ENCODE data around the gene HDHD5. TPM values are rescaled to one million over a fixed set of nuclear protein-coding genes. Genes with fewer than 3 reads are reported as not detected.

The HDHD5 gene
- total RNA-seq, 6 experiments from 2014 or later, result 15.3 to 23.5 (median 16.8) TPM

- no peaks in the 10 kb centered on the region for H3K36me3 Mint-ChIP-seq (ENCODE audit: low read depth)
- H3K9me3 Mint-ChIP-seq, result no peaks in the 10 kb centered on the region
- TF ChIP-seq, protein P1, sequence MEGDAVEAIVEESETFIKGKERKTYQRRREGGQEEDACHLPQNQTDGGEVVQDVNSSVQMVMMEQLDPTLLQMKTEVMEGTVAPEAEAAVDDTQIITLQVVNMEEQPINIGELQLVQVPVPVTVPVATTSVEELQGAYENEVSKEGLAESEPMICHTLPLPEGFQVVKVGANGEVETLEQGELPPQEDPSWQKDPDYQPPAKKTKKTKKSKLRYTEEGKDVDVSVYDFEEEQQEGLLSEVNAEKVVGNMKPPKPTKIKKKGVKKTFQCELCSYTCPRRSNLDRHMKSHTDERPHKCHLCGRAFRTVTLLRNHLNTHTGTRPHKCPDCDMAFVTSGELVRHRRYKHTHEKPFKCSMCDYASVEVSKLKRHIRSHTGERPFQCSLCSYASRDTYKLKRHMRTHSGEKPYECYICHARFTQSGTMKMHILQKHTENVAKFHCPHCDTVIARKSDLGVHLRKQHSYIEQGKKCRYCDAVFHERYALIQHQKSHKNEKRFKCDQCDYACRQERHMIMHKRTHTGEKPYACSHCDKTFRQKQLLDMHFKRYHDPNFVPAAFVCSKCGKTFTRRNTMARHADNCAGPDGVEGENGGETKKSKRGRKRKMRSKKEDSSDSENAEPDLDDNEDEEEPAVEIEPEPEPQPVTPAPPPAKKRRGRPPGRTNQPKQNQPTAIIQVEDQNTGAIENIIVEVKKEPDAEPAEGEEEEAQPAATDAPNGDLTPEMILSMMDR (IDR thresholded peaks at IDR 0.05), result no peak
- no peak for DNase-seq
- H3K27me3 Mint-ChIP-seq (ENCODE audit: insufficient read depth), result peaks cover 14% of the 10 kb centered on the region
- no peak overlapping the region for H3K4me3 Mint-ChIP-seq
- no peaks in the 10 kb centered on the region for H3K4me1 Mint-ChIP-seq (ENCODE audit: low read depth)
- H3K27ac Mint-ChIP-seq, result no peak overlapping the region
Measured at GRCh38 chr22:17176715-17177114, 17.6 kb upstream of the HDHD5 start.

- Mint-ChIP-seq H3K36me3 (ENCODE audit: low read depth) (no peaks in the 10 kb centered on the region), H3K27me3 (ENCODE audit: insufficient read depth) (peaks cover 7% of the 10 kb centered on the region), H3K4me1 (ENCODE audit: low read depth) (peaks cover 6% of the 10 kb centered on the region), H3K4me3 (peak overlapping the region; percentile 56; the same call in 1 of the 2 replicates), H3K27ac (peak overlapping the region; percentile 29; the same call in 1 of the 2 replicates), H3K9me3 (no peaks in the 10 kb centered on the region)
- no peak for DNase-seq
- TF ChIP-seq, protein P1 (IDR thresholded peaks at IDR 0.05), result no peak; the same call in 1 of the 2 replicates
Measured at GRCh38 chr22:17172029-17172833, 13.2 kb upstream of the HDHD5 start.

DNA sequence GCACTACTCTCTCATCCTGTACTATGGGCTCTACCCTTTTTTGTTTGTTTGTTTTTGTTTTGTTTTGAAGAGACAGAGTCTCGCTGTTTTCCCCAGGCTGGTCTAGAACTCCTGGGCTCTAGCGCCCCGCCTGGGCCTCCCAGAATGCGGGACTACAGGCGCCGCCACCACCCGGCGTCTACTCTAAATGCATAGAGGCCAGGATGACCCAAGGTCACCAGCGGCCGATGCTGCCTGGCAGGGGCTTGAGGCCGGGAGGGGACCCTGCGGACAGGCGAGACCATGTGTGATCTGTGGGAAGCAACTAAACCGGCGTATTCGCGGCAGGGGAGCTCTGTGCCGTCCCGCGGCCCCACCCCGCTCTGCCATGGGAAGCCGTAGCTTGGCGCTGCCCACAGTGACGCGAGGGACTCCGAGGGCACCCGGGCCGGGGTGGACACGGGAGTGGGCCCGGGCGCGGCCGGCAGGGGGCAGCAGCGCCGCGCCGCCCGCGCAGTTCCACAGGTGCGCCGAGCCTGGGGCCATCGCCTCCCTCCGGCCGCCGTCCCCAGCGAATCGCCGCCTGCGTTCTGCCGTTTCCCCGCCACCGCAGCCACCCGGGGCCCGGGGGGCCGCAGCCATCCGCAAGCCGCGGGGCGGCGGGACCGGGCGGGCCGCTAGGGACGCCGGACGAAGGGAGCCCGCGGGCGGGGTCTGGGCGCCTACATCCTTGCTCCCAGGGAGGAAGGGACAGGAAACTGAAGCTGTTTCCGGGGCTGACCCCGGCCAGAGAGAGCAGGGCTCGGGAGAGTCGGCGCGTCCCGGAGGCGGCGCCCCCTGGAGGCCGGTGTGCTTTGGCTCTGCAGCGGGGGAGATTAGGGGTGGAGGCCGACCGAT, 12.3 kb upstream of the HDHD5 start:
- Mint-ChIP-seq H3K9me3 (no peaks in the 10 kb centered on the region), H3K27ac (peak overlapping the region; percentile 86), H3K4me3 (peak overlapping the region; percentile 87), H3K27me3 (ENCODE audit: insufficient read depth) (peaks cover 7% of the 10 kb centered on the region), H3K36me3 (ENCODE audit: low read depth) (no peaks in the 10 kb centered on the region), H3K4me1 (ENCODE audit: low read depth) (peaks cover 6% of the 10 kb centered on the region)
- peak; percentile 81 for DNase-seq
- TF ChIP-seq, protein P1 (IDR thresholded peaks at IDR 0.05), result peak; percentile 97

DNA sequence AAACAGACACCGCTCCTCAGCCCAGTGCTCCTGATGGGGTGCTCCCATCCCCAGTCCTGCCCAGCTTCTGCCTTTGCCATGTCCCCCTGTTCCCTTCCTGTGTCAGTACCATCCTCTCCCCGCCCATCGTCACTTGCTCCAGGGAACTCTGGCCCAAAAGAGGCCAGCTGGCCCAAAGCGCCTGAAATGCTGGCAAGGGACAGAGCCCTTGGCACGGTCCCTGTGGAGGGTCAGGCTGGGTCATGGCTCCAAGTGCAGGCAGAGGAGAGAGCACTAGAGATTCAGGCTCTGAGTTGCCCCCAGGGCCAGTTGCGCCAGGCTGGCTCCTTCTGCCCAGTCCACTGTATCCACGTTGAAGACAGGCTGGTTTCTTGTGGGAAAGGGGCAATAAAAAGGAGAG, 8.4 kb upstream of the HDHD5 start:
- TF ChIP-seq, protein P1 (IDR thresholded peaks at IDR 0.05), result no peak
- DNase-seq, result no peak
- Mint-ChIP-seq H3K27ac (no peak overlapping the region), H3K4me3 (no peak overlapping the region), H3K4me1 (ENCODE audit: low read depth) (peaks cover 6% of the 10 kb centered on the region), H3K36me3 (ENCODE audit: low read depth) (no peaks in the 10 kb centered on the region), H3K9me3 (no peaks in the 10 kb centered on the region), H3K27me3 (ENCODE audit: insufficient read depth) (peaks cover 10% of the 10 kb centered on the region)

DNA sequence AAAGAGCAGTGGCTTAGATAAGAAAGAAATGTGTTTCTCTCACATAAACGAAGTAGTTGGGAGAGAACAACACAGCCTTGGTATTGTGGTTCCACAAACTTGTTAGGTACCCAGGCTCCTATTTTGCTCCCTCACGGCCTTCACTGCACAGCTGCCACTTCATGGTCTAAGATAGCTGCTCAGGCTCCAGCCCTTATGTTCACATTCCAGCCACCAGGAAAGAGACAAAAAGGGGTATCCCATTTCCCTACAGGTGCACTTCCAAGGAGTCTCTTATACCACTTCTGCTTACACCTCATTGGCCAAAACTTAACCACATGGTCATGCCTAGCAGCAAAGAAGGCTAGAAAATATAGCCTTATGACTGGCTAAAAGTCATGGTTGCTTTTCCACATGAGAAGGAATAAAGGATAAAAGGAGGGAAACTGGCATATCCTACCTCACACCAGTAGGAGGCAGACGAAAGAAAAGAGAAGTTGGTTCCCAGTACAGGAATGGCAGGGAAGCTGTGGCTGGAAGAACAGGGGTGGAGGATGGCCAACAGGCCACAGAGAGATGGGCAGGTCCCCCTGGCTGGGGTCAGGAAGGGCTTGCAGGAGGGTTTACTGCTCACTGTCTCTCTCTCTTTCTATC, 5.4 kb upstream of the HDHD5 start:
- H3K9me3 Mint-ChIP-seq, result no peaks in the 10 kb centered on the region

More for the DNA sequence above, 5.4 kb upstream of the HDHD5 start:
- Mint-ChIP-seq H3K27me3 (ENCODE audit: insufficient read depth) (peaks cover 10% of the 10 kb centered on the region), H3K27ac (no peak overlapping the region), H3K4me3 (no peak overlapping the region), H3K36me3 (ENCODE audit: low read depth) (no peaks in the 10 kb centered on the region; the same call in 1 of the 2 replicates), H3K4me1 (ENCODE audit: low read depth) (peaks cover 5% of the 10 kb centered on the region)
- TF ChIP-seq, protein P1 (IDR thresholded peaks at IDR 0.05), result peak; percentile 64; the same call in 1 of the 2 replicates
- no peak for DNase-seq

Data from HFFc6 (cell line).